BLaER1 treated with 17β-estradiol and CSF1 and Interleukin-3, amounts not matched to agents 10 nM and 100 nM (cell line): Measurements from ENCODE around the gene PAFAH1B1.
"Not testable (repeated sequence)": the region's sequence is repeated elsewhere in the genome, so short reads cannot be mapped to it uniquely, and the experiment has no call there.

Source experiments
- H3K27ac ChIP-seq, 11 experiments: shearing (Covaris generic); formaldehyde crosslinking; 2 replicates each; pipeline ENCODE4 v1.8.1; 2022
- H3K27me3 ChIP-seq, 11 experiments: shearing (Covaris generic); formaldehyde crosslinking; 2 replicates each; pipeline ENCODE4 v1.8.1; 2022
- H3K36me3 ChIP-seq, 11 experiments: shearing (Covaris generic); formaldehyde crosslinking; 2 replicates each; pipeline ENCODE4 v1.8.1; 2022
- H3K4me1 ChIP-seq, 10 experiments: shearing (Covaris generic); formaldehyde crosslinking; 2 replicates each; pipeline ENCODE4 v1.8.1; 2022
- H3K4me2 ChIP-seq, 11 experiments: shearing (Covaris generic); formaldehyde crosslinking; 2 replicates each; pipeline ENCODE4 v1.8.1; 2022
- H3K4me3 ChIP-seq, 10 experiments: shearing (Covaris generic); formaldehyde crosslinking; 2 replicates each; pipeline ENCODE4 v1.8.1; 2022
- H3K9ac ChIP-seq, 11 experiments: shearing (Covaris generic); formaldehyde crosslinking; 2 replicates each; pipeline ENCODE4 v1.8.1; 2022
- H3K9me3 ChIP-seq, 11 experiments: shearing (Covaris generic); formaldehyde crosslinking; replicated peaks in 1 of 11; 2 replicates each; pipeline ENCODE4 v1.8.1; 2022
- H4K20me1 ChIP-seq, 11 experiments: shearing (Covaris generic); formaldehyde crosslinking; 2 replicates each; pipeline ENCODE4 v1.8.1; 2022
- Cebpa-rat ChIP-seq, 11 experiments: shearing (Covaris generic); IDR thresholded peaks; 2 replicates each; pipeline ENCODE4 v1.8.1; 2022

The PAFAH1B1 gene

DNA sequence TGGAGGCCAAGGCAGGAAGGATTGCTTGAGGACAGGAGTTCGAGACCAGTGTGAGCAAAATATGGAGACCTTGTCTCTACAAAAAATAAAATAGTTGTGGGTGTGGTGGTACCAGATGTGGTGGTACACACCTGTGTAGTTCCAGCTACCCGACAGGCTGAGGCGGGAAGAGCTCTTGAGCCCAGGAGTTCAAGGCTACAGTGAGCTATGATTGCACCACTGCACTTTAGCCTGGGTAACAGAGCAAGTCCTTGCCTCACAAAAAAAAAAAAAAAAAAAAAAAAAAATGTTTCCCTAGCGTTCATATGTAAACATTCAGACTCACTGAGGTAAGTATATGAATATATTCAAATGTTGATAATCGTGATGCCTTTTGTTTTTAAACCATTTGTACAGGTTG lies 78.6 kb downstream of the PAFAH1B1 start:
- Histone ChIP-seq H3K27me3 (no peaks in the 10 kb centered on the region), H4K20me1 (peaks cover 18 to 94% (median 60%) of the 10 kb centered on the region in 11 experiments; a peak in 20 of 22 replicates), H3K9ac (no peak overlapping the region), H3K27ac (no peak overlapping the region), H3K4me3 (no peak overlapping the region), H3K4me1 (peaks cover 0 to 3% (median 0%) of the 10 kb centered on the region in 10 experiments; a peak in 1 of 20 replicates), H3K9me3 (no peaks in the 10 kb centered on the region), H3K4me2 (no peak overlapping the region), H3K36me3 (peaks cover 96 to 100% (median 100%) of the 10 kb centered on the region in 11 experiments)
- no peak for TF ChIP-seq Cebpa-rat (IDR thresholded peaks at IDR 0.05)

DNA sequence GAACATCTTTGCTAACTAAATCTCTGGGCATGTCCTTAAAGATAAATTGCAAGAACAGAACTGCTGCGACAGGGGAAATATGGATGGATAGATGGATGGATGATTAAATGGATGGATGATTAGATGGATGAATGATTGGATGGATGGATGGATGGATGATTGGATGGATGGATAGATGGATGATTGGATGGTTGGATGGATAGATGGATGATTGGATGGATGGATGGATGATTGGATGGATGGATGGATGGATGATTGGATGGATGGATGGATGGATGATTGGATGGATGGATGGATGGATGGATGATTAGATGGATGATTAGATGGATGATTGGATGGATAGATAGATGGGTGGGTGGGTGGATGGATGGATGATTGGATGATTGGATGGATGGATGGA lies 85.8 kb downstream of the PAFAH1B1 start:
- not testable (repeated sequence) for H3K4me2 ChIP-seq, H3K9me3 ChIP-seq, H3K4me3 ChIP-seq, H3K27me3 ChIP-seq, H3K4me1 ChIP-seq, H3K9ac ChIP-seq, H3K27ac ChIP-seq
- peaks cover 10 to 96% (median 50%) of the 10 kb centered on the region in 11 experiments; a peak in 18 of 22 replicates for H4K20me1 ChIP-seq
- H3K36me3 ChIP-seq = peaks cover 98 to 100% (median 100%) of the 10 kb centered on the region in 11 experiments

DNA sequence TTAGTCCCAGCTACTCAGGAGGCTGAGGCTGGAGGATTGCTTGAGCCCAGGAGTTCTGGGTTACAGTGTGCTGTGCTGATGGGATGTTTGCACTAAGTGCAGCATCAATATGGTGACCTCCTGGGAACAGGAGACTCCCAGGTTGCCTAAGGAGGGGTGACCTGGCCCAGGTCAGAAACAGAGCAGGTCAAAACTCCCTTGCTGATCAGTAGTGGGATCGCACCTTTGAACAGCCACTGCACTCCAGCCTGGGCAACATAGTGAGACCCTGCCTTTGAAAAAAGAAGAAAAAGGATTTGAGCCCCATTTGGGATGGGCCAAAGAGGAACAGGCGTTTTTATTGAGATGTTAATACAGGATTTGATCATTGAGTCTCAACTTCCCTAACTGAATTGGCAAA lies 87.5 kb downstream of the PAFAH1B1 start:
- no peak for TF ChIP-seq Cebpa-rat (IDR thresholded peaks at IDR 0.05)
- no peak overlapping the region for H3K4me2 ChIP-seq
- H4K20me1 ChIP-seq = peaks cover 6 to 89% (median 55%) of the 10 kb centered on the region in 11 experiments; a peak in 19 of 22 replicates
- peaks cover 0 to 6% (median 3%) of the 10 kb centered on the region in 10 experiments; a peak in 7 of 20 replicates for H3K4me1 ChIP-seq
- H3K36me3 ChIP-seq = peaks cover 86 to 99% (median 92%) of the 10 kb centered on the region in 11 experiments
- no peaks in the 10 kb centered on the region for H3K9me3 ChIP-seq
- no peak overlapping the region for H3K9ac ChIP-seq
- H3K27me3 ChIP-seq = no peaks in the 10 kb centered on the region
- H3K4me3 ChIP-seq = no peak overlapping the region
- H3K27ac ChIP-seq = no peak overlapping the region

DNA sequence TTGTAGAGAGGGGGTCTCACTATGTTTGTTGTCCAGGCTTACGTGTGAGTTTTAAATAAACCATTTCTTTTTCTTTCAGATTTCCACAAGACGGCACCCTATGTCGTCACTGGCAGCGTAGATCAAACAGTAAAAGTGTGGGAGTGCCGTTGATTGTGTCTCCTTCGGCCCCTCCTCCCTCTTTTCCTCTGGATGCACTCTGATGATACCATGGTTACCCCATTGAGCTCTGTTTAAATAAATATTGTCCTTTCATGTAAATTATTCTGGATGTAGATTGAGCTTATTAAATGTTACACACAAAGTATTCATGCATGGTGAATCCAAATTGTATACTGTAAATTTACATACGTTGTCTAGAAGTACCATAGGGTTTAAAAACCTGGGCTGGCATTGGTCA lies 88.2 kb downstream of the PAFAH1B1 start:
- TF ChIP-seq Cebpa-rat (IDR thresholded peaks at IDR 0.05) = no peak
- H3K36me3 ChIP-seq = peaks cover 79 to 93% (median 85%) of the 10 kb centered on the region in 11 experiments
- H3K4me2 ChIP-seq = no peak overlapping the region
- peaks cover 6 to 88% (median 62%) of the 10 kb centered on the region in 11 experiments; a peak in 20 of 22 replicates for H4K20me1 ChIP-seq
- no peak overlapping the region for H3K27ac ChIP-seq
- no peaks in the 10 kb centered on the region for H3K9me3 ChIP-seq
- peaks cover 0 to 12% (median 10%) of the 10 kb centered on the region in 10 experiments; a peak in 9 of 20 replicates for H3K4me1 ChIP-seq
- no peak overlapping the region for H3K9ac ChIP-seq
- H3K27me3 ChIP-seq = no peaks in the 10 kb centered on the region
- H3K4me3 ChIP-seq = no peak overlapping the region

DNA sequence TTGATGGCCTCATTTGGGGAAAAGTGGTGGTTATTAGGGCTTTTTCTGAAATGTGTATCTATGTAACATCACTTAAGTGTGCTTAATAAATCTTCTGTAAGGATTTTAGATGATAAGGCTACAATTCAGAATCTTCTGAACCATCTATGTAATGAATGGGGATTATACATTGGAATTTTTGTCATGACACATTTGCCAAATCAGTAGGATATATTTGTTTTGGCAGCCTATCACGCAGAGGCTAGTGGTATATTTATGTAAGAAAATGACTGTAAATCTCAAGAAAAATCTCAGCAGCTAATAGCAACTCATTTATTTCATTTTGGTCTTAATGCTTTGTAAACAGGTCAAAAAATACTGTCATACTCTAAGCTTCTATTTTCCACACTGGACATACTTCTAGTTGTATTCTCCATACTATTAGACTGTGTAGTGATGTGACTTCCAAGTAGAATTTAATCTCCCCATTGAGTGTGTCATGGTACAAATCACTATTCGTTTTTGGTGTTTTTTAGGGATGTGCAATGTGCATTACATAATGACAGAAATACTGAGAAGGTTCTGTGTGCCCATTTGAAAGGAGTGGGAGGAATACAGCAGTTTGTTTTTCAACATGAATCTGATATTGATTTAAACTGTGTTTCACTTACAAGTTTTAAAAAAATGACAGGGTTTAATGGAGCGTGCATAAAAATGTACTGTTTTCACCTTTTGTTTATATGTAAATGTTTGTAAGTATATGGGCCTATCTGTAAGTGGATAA lies 88.9 kb downstream of the PAFAH1B1 start:
- Histone ChIP-seq H3K9ac (no peak overlapping the region), H3K36me3 (peaks cover 72 to 85% (median 78%) of the 10 kb centered on the region in 11 experiments), H3K9me3 (no peaks in the 10 kb centered on the region), H4K20me1 (peaks cover 10 to 87% (median 61%) of the 10 kb centered on the region in 11 experiments; a peak in 20 of 22 replicates), H3K27me3 (no peaks in the 10 kb centered on the region), H3K27ac (no peak overlapping the region), H3K4me2 (no peak overlapping the region), H3K4me1 (peaks cover 0 to 15% (median 11%) of the 10 kb centered on the region in 10 experiments; a peak in 9 of 20 replicates), H3K4me3 (no peak overlapping the region)
- no peak for TF ChIP-seq Cebpa-rat (IDR thresholded peaks at IDR 0.05)

DNA sequence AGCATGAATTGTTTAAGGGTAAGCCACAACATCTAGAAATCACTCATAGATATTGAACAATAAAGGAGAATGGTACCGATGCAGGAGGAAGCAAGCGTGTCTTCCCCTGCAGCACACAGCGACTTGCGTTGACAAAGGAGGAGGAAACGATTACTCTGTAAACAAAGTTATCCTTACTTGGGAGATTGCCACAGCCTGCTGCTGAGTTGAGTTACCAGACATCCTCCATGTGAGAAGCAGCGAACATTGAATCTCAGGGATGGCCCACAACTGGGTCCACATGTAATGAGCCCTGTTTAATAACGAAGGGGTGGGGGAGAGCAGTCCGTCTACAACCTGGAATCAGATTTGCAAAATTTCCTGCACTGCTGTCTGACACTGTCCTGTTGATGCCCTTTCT lies 90.5 kb downstream of the PAFAH1B1 start:
- no peaks in the 10 kb centered on the region for H3K27me3 ChIP-seq
- peaks cover 0 to 17% (median 13%) of the 10 kb centered on the region in 10 experiments; a peak in 14 of 20 replicates for H3K4me1 ChIP-seq
- no peak overlapping the region for H3K27ac ChIP-seq
- TF ChIP-seq Cebpa-rat (IDR thresholded peaks at IDR 0.05) = no peak
- H3K4me2 ChIP-seq = no peak overlapping the region
- H3K36me3 ChIP-seq = peaks cover 57 to 82% (median 69%) of the 10 kb centered on the region in 11 experiments
- no peak overlapping the region for H3K4me3 ChIP-seq
- H3K9ac ChIP-seq = no peak overlapping the region; a peak in 1 of 22 replicates
- H3K9me3 ChIP-seq = no peaks in the 10 kb centered on the region
- H4K20me1 ChIP-seq = peaks cover 17 to 82% (median 64%) of the 10 kb centered on the region in 11 experiments; a peak in 21 of 22 replicates

DNA sequence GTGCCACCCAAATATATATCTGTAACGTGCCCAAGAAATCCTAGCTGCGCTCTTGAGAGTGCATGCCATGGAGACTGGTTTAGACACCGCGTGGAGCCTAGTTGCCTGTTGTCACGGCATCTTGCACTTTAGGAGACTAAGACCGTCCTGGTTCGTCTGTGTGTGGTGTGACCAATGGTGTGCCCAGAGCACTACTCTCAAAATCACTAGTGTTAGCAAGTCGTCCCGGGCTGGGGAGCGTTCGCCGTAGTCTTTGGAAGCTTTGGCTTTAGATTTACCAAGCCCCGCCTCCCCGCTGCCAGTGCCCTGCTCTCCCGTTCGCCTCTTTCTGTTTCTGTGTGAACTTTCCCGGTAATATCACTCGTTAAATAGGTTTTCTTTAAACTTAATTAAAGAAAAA lies 91.1 kb downstream of the PAFAH1B1 start:
- H3K27ac ChIP-seq = no peak overlapping the region
- H3K9me3 ChIP-seq = no peaks in the 10 kb centered on the region
- no peak overlapping the region for H3K9ac ChIP-seq
- no peak for TF ChIP-seq Cebpa-rat (IDR thresholded peaks at IDR 0.05)
- H3K4me2 ChIP-seq = no peak overlapping the region
- H3K4me3 ChIP-seq = no peak overlapping the region
- H3K27me3 ChIP-seq = no peaks in the 10 kb centered on the region
- H4K20me1 ChIP-seq = peaks cover 23 to 85% (median 70%) of the 10 kb centered on the region in 11 experiments; a peak in 21 of 22 replicates
- peaks cover 52 to 82% (median 69%) of the 10 kb centered on the region in 11 experiments for H3K36me3 ChIP-seq
- peaks cover 3 to 23% (median 18%) of the 10 kb centered on the region in 10 experiments; a peak in 19 of 20 replicates for H3K4me1 ChIP-seq

DNA sequence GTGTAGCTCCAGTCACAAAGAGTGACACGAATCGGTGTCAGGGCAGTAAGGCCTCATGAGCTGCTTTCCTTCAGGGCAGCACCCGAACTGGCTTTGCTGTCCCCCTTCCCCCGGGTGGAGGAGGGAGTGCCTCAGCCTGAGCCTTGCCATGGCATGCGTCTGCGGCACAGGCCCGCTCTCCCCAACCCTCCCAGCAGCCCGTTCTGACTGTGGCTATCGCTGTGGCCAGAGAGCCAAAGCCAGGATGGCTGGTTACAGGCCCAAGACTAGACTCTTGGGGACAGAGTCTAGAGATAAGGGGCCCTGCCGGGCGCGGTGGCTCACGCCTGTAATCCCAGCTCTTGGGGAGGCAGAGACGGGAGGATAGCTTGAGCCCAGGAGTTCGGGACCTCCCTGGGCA lies 92.2 kb downstream of the PAFAH1B1 start:
- no peak for TF ChIP-seq Cebpa-rat (IDR thresholded peaks at IDR 0.05)
- Histone ChIP-seq H3K4me2 (no peak overlapping the region), H3K4me1 (peaks cover 14 to 34% (median 30%) of the 10 kb centered on the region in 10 experiments), H3K27ac (peak overlapping the region in 4 of 11 experiments; percentile 3 to 42 (median 20); a peak in 3 of 22 replicates), H3K27me3 (no peaks in the 10 kb centered on the region), H3K36me3 (peaks cover 41 to 82% (median 65%) of the 10 kb centered on the region in 11 experiments), H3K9me3 (no peaks in the 10 kb centered on the region), H4K20me1 (peaks cover 34 to 93% (median 64%) of the 10 kb centered on the region in 11 experiments; a peak in 21 of 22 replicates), H3K4me3 (no peak overlapping the region), H3K9ac (peak overlapping the region in 1 of 11 experiments; percentile 30; a peak in 1 of 22 replicates)

DNA sequence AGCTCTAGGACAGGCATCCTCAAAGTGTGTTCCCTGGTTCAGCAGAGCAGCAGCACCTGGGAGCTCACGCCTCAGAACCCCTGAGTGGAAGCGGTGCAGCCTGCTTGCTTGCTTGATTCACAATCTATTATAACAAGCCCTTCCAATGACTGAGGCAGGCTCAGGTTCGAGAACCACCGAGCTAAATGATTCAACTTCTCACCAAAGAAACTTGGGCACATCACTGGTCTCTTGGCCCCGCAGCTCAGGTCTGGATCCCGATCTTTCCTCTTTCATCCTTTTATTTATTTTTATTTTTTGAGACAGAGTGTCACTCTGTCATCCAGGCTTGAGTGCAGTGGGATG lies 93.6 kb downstream of the PAFAH1B1 start:
- peaks cover 28 to 89% (median 64%) of the 10 kb centered on the region in 11 experiments; a peak in 21 of 22 replicates for H4K20me1 ChIP-seq
- no peak overlapping the region for H3K4me3 ChIP-seq
- H3K27ac ChIP-seq = peak overlapping the region in 2 of 11 experiments; percentile 8 to 31; a peak in 1 of 22 replicates
- no peaks in the 10 kb centered on the region for H3K9me3 ChIP-seq
- peaks cover 39 to 80% (median 64%) of the 10 kb centered on the region in 11 experiments for H3K36me3 ChIP-seq
- no peak overlapping the region for H3K4me2 ChIP-seq
- H3K9ac ChIP-seq = 0 out of 22 replicates have a peak overlapping the region, but pooled peaks of 1 of the 11 experiments have one; percentile 19
- peaks cover 22 to 43% (median 37%) of the 10 kb centered on the region in 10 experiments for H3K4me1 ChIP-seq
- H3K27me3 ChIP-seq = no peaks in the 10 kb centered on the region
- no peak for TF ChIP-seq Cebpa-rat (IDR thresholded peaks at IDR 0.05)
